Stimulated activated CD4-positive, alpha-beta T cell treated with anti-CD3 and anti-CD28 coated beads, TNF-alpha, amount 100 ng/mL, for 1 hour (primary cell): ENCODE data around the gene DHX8.
"Not testable (repeated sequence)": the region's sequence is repeated elsewhere in the genome, so short reads cannot be mapped to it uniquely, and the experiment has no call there.

Experiments
- DNase-seq, 3 donors: peaks; one replicate each; pipeline ENCODE4 v3.0.0-alpha.2; 2020; ENCODE audit warnings: low read depth in 3 of 3, low spot score in 1 of 3

The DHX8 gene

DNA sequence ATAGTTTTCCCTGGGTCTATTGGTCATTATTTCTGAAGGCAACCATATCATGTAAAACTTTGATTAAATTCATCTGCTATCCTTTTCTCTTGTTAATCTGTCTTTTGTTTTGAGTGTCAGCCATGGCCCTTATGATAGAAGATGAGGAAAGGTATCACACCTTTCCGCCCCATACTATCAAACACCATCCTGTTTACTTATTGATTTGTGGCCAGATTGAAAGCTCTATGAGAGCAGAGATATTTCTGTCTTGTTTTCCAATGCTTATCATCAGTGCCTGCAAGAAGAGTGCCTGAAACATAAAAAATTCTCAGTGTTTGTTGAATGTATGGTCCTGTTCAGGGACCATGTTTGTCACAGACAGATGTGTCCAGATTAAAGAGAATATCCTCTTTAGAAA, 22.6 kb upstream of the DHX8 start:
- no peak for DNase-seq

DNA sequence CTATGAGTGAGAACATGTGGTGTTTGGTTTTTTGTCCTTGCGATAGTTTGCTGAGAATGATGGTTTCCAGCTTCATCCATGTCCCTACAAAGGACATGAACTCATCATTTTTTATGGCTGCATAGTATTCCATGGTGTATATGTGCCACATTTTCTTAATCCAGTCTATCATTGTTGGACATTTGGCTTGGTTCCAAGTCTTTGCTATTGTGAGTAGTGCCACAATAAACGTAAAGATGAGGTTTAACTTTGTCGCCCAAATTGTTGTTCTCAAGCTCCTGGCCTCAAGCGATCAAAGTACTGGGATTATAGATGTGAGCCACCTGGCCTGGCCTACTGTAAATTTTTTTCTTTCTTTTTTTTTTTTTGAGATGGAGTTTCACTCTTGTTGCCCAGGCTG, 21.2 kb upstream of the DHX8 start:
- DNase-seq = not testable (repeated sequence)

DNA sequence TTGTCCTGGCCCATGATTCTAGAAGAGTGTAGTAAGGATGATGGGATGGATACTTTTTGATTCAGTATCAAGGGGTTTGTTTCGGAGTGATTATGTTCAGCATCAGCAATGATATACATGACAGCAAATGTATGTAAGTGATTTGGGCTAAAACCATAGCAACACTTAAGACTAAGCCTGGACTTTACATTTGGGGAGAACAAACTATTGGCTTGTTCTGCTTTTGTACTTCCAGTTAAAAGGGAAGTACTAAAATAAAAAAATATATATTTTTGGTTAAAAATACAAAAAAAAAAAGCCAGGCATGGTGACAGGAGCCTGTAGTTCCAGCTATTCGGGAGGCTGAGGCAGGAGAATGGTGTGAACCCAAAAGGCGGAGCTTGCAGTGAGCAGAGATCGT, 20.5 kb upstream of the DHX8 start:
- DNase-seq = no peak

DNA sequence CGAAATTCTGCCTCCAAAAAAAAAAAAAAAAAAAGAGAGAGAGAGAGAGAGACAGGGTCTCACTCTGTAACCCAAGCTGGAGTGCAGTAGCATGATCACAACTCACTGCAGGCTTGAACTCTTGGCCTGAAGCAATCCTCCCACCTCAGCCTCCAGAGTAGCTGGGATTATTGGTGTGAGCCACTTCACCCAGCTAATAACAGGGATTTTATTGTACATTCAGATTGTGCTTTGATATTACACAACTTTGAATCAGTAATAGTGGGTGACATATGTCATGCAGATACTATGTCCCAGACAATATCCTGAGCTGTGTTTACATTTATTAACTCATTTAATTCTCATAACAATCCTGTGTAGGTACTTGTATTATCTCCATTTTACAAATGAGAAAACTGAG, 19.7 kb upstream of the DHX8 start:
- no peak for DNase-seq

DNA sequence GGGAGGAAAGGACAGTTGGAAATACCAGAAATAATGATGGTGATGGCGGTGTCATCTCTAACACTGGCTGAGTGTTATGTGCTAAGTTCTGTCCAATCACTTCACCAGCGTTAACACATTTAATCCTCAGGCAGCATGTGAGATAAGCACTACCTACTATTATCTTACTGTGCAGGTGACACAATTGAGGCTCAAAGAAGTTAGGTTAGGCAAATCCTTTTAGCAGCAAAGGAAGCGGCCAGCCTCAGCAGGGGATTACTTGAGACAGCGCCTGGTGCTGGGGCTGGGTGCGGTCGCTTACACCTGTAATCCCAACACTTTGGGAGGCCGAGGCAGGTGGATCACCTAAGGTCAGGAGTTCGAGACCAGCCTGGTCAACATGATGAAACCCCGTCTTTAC, 18.7 kb upstream of the DHX8 start:
- no peak for DNase-seq

DNA sequence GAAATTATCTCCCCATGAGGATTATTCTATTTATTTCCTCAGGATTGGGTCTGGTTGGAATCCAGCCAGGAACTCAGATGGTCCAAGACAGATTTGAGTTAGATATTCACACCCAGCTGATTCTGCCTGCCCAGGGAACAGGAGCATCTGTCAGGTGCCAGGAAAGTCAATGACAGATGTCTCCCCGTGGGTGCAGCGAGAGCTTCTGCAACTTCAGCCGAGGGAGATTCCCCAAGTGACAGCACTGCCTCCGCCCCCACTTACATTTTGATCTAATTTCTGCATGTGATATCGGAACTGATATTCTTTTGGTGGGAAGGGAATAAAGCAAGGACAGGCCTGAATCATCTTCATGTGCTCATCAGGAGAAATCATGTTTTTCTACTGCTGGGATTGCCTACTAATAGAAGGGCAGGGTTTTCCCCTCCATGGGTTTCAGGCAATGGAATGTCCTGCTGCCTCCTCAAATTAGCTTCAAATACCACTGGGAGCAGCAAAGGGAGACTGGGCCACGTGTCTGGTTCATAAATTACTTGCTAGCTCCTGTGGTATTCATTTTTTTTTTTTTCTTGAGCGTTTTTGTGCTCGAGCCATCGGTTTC, 15.7 kb upstream of the DHX8 start:
- DNase-seq = no peak

DNA sequence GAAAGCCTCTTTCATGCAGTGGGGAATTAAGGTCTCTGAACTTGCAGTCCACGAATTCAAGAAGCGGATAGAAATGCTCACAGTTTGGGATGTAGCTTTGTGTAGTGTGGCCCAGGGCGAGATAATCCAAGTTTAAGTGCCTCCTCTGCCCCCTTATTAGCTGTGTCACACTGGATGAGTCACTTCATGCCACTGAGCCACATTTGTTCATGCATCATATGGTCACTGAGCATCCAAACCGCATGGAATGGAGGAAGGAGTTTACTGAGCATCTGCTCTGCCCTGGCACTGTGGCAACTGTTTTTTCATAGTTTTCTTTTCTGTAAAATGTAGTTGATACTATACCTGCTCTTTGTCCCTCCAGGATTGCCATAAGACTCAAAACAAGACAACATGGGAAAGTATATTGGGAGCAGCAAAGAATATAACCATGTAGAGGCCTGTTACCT, 15.1 kb upstream of the DHX8 start:
- DNase-seq = no peak

DNA sequence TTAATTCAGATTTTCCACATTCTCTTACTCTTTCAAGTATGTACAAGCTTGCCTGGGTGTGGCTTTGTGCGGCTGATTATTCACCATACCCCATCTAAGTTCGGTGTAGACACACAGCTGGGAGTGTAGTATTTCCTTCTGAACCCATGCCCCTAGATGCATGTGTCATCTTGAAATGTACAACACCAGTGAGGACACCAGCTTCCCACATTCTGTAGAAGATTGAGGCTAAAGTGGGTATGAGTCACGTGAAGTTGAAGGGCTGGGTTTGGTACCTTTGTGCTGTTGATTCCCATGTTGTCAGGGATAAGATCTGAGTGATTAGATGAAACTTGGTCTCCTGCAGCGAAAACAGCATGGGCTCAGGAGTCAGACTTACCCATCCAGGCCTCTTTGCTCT, 14.6 kb upstream of the DHX8 start:
- no peak for DNase-seq

DNA sequence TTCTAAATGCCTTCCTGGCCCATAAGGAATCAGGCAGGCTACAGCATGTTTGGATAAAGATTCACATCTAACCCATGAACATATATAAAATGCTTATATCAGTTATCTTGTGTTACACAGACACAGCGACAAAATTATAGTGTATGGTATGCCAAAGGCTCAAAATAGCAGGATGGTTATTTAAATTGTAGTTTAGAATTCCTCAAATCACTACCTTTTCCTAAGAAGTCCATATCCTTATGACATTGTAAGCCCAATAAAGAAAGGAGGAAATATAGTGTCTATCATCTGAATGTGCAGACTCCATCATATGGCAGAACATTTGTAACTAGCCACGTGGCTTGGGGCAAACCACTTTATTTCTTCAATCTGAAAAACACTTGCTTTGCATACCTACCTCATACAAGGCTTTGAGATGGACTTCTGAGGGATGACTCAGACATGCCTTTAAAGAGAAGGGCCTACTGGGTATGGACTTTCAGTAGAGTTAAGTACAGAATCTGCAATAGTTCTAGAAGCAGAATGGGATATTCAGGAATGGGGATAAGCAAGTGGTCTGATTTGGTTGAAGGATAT, 12.1 kb upstream of the DHX8 start:
- no peak for DNase-seq

DNA sequence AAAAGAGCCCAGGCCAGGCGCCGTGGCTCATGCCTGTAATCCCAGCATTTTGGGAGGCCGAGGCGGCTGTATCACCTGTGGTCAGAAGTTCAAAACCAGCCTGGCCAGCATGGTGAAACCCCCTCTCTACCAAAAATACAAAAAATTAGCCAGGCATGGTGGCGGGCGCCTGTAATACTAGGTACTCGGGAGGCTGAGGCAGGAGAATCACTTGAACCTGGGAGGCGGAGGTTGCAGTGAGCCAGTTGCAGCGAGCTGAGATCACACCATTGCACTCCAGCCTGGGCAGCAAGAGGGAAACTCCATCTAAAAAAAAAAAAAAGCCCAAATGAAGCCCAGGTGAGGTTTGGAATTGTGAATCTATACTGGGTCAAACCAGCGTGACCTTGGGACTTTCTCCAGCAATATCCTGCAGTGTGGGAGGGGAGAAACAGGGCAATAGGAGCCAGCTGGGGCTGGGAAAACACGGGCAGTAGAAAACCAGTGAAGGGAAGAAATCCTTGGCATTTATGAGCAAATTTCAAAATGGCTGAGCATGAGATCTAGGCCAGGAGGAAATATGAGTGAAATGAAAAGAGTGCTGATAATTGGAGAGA, 8.2 kb upstream of the DHX8 start:
- no peak for DNase-seq

DNA sequence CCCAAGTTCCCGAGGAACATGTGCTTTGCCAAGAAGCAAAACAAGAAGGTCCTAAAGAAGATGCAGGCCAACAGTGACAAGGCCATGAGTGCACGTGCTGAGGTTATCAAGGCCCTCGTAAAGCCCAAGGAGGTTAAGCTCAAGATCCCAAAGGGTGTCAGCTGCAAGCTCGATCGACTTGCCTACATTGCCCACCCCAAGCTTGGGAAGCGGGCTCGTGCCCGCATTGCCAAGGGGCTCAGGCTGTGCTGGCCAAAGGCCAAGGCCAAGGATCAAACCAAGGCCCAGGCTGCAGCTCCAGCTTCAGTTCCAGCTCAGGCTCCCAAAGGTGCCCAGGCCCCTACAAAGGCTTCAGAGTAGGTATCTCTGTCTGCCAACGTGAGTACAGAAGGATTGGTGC, 7.5 kb upstream of the DHX8 start:
- not testable (repeated sequence) for DNase-seq

DNA sequence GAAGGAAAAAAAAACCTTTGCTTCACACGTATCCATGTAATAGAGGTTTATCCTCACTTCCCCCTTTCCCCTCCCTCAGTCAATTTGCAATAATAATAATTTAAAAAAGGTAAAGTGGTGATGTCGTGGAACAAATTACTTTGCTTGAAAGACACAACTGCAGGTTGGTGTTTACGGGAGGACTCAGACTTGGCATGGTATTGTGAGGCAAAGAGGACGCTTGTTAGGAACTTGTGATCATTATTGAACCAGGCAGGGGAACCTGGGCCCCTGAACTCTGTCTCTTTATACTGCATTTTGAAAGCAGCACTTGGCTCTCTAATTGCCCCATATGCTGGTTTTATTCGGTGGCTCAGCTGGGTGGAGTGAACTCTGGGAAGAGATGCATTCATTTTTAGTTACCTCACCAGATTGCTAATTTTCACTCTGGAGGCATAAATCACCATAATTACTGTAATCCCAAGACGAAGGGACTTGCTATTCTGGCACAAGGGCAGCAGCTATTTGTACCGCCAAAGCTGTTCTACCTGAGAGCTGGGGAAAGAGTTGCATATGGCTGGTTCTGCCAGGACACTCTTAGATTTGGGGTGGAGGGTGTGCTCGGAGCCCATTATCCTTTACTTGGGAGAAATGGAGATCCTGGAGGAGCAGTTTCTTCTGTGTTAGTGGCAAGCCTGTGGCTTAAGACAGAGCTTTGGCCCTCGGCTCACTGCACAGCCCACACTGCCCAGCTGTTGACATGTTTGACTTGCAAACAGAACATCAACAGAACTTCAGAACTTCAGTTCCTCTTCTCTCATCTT, 5.7 kb upstream of the DHX8 start:
- no peak for DNase-seq

DNA sequence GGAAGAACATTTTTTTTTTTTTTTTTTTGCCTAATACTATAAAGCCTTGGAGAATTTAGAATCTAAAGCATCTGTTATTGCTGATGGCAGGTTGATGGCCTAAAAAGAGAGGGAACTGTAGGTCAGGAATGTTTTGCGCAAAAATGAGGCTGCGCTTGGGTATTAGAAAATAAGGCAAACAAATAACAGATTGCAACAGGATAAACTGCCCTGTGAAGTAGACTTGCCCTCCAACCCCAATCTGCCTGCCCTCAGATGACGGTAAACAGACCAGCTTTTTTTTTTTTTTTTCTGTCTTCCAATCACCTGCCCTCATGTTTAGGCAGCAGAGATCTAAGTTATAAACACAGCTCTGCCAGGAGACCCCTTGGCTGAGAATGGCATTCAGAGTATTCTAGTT, 3.8 kb upstream of the DHX8 start:
- no peak for DNase-seq

DNA sequence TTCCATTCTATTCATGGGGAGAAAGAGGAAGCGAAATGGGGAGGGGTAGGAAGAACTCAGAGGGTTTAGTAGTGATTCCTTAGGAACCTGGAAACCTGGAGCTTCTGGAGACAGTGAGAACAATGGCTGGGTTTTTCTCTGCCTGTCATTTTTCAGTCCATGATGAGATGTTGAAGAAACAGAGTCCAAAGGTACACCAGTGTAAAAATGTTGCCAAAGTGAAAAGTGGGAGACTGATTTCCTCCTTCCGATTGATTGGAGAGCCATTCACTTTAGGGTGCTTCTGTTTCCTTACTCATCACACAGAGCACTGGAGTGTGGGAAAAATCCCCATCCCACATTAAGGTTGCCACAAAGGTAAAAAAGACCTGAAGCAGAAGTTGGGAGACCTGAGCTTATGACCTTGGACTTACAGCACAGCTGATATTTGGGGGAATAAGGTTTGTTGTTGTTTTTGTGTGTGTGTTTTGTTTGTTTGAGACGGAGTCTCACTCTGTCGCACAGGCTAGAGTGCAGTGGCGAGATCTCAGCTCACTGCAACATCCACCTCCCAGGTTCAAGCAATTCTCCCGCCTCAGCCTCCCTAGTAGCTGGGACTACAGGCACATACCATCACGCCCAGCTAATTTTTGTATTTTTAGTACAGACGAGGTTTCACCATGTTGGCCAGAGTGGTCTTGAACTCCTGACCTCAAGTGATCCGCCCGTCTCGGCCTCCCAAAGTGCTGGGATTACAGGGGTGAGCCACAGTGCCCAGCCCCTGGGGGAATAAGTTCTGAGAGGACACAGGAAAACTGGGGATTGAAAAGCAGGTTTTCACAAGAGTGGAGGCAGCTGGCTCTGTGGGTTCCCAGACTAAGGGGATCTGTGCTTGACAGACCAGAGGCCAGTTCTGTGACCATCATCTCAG, 1.4 kb upstream of the DHX8 start:
- no peak for DNase-seq

DNA sequence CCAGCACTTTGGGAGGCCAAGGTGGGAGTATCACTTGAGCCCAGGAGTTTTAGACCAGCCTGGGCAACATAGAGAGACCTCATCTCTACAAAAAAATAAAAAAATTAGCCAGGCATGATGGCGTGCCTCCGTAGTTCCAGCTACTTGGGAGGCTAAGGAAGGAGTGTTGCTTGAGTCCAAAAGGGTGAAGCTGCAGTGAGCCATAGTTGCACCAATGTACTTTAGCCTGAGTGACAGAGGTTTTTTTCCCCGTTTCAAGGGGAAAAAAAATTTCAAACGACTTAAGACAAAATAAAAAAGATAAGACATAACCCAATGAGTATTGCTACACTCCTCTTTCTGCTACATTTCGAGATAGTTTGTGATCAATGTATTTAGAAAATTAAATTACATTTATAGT, 6.8 kb downstream of the DHX8 start:
- DNase-seq = no peak

DNA sequence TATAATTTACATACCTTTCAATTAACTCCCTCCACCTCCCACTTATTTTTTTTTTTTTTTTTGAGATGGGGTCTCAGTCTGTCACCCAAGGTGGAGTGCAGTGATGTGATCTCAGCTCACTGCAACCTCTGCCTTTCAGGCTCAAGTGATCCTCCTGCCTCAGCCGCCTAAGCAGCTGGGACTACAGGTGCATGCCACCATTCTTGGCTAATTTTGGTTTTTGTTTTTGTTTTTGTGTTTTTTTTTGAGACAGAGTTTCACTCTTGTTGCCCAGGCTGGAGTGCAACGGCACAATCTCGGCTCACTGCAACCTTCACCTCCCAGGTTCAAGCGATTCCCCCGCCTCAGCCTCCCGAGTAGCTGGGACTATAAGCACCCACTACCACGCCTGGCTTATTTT, 25.7 kb downstream of the DHX8 start:
- DNase-seq = not testable (repeated sequence)

DNA sequence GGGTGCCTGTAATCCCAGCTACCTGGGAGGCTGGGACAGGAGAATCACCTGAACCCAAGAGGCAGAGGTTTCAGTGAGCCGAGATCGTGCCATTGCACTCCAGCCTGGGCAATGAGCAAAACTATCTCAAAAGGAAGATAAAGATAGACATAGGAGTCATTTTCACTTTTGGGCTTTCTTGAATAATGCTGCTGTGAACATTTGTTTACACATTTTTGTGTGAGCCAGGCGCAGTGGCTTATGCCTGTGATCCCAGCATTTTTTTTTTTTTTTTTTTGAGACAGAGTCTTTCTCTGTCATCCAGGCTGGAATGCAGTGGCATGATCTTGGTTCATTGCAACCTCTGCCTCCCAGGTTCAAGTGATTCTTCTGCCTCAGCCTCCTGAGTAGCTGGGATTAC, 27.4 kb downstream of the DHX8 start:
- DNase-seq = not testable (repeated sequence)

DNA sequence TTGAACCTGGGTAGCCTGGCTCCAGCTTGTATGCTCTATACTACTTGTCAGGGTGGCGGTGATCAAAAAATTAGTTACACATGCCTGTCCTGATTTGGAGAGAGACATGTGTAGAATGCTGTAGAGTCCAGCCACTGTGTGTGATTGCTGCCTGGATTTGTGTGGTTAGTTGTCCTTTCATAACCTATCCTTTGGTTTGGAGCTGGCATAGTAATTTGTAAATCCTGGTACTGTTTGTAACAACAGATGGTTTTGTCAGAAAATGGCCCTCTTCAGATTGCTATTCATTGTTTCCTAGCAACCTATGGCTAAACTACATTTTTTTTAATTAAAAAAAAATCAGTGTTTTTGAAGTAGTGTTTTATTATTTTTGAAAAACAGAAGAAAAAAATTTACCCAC, 31.9 kb downstream of the DHX8 start:
- DNase-seq = no peak

DNA sequence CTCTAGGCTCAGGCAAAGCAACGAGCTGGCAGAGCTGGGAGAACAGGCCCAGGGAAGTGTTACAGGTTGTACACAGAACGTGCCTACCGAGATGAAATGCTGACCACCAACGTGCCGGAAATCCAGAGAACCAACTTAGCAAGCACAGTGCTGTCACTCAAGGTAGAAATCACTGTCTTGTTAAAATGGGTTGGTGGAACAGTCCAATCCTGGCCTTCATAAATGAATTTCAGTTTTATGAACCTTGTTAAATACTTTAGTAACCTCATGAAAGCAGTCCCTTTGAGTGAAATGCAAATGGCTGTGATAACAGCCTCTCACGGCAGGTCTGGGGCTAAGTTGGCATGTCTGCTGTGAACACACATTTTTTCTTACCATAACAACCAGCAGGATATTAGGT, 33.4 kb downstream of the DHX8 start:
- no peak for DNase-seq

DNA sequence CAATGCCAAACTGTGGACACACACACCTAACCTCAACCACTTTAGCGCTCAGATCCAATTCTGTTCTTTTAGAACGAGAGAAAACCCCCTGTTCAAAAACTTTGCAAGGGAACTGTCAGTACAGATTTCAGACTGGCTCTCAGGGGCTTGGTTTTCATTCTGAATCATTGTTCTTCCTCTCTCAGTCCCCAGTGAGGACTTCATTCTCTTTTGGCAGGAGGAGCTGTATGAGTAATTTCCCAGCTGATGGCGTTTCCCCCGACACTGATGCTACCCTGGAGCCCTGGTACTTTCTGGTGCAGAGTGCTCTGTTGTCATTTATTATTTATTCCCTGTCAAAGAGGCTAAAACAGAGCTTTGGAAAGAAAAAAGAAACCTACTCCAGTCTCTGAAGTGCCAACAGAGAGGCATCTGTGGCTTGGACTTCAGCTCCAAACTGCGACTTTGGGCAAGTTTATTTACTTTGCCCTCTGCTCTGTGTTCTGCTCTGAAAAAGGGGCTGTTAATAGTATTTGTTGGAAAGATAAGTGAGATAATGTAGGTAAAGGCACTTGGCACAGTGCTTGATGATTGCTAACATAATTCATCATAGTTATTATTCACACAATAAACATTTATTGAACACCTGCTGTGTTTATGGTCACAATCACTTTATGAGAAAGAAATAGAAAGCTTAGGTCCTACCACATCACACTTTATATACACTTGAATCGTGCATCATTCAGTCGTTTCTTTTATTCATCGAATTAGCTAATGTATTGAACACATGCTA, 34.0 kb downstream of the DHX8 start:
- no peak for DNase-seq
